OCI-LY1 (cell line): ENCODE results near the gene RNH1.

ENCODE experiments used
- H2AFZ ChIP-seq: fragments of 200-600 bp; sonication (generic), shearing (Covaris generic); 2 replicates; pipeline ENCODE4 v1.6.0; 2014; ENCODE audit warnings: antibody characterized with exemption, mild to moderate bottlenecking, low read length
- H3F3A ChIP-seq: fragments of 200-600 bp; sonication (generic), shearing (Covaris generic); 2 replicates; pipeline ENCODE4 v1.6.0; 2014; ENCODE audit warnings: mild to moderate bottlenecking, antibody characterized with exemption, low read length, moderate library complexity; ENCODE audit not compliant: insufficient read depth
- H3K27ac ChIP-seq: fragments of 200-600 bp; sonication (generic); 2 replicates; pipeline ENCODE4 v1.5.1; 2014; ENCODE audit warnings: low read length, mixed run types, mild to moderate bottlenecking, low read depth; ENCODE audit not compliant: poor library complexity, severe bottlenecking
- H3K27me3 ChIP-seq: fragments of 200-600 bp; sonication (generic); 2 replicates; pipeline ENCODE4 v1.6.0; 2014; ENCODE audit warnings: antibody characterized with exemption, mild to moderate bottlenecking, low read length, moderate library complexity; ENCODE audit not compliant: insufficient read depth
- H3K36me3 ChIP-seq: fragments of 200-600 bp; sonication (generic); 2 replicates; pipeline ENCODE4 v1.6.1; 2014; ENCODE audit warnings: mild to moderate bottlenecking, antibody characterized with exemption, low read length, moderate library complexity, mixed read lengths; ENCODE audit not compliant: insufficient read depth
- H3K4me1 ChIP-seq: fragments of 200-600 bp; sonication (generic); 2 replicates; pipeline ENCODE4 v1.5.1; 2014; ENCODE audit warnings: mild to moderate bottlenecking, low read length, moderate library complexity; ENCODE audit not compliant: insufficient read depth, severe bottlenecking
- H3K4me2 ChIP-seq: fragments of 200-600 bp; sonication (generic), shearing (Covaris generic); 2 replicates; pipeline ENCODE4 v1.6.1; 2014; ENCODE audit warnings: low read length
- H3K4me3 ChIP-seq: fragments of 200-600 bp; sonication (generic); 2 replicates; pipeline ENCODE4 v1.5.1; 2014; ENCODE audit warnings: low read length, low read depth, mild to moderate bottlenecking, mixed read lengths; ENCODE audit not compliant: poor library complexity, severe bottlenecking
- H3K79me2 ChIP-seq: fragments of 200-600 bp; shearing (Covaris generic); 2 replicates; pipeline ENCODE4 v1.6.1; 2016; ENCODE audit warnings: mixed run types, low read length, mixed read lengths; ENCODE audit not compliant: insufficient read depth
- H3K9ac ChIP-seq: fragments of 200-600 bp; sonication (generic), shearing (Covaris generic); 2 replicates; pipeline ENCODE4 v1.6.1; 2014; ENCODE audit warnings: mild to moderate bottlenecking, low read length, mixed read lengths
- H3K9me2 ChIP-seq: fragments of 200-600 bp; sonication (generic), shearing (Covaris generic); 2 replicates; pipeline ENCODE4 v1.6.1; 2014; ENCODE audit warnings: low read depth, mild to moderate bottlenecking, low read length, mixed read lengths
- H3K9me3 ChIP-seq: fragments of 200-600 bp; shearing (Covaris generic); 2 replicates; pipeline ENCODE4 v1.6.1; 2014; ENCODE audit warnings: low read length, mixed read lengths
- H4K20me1 ChIP-seq: fragments of 200-600 bp; sonication (generic), shearing (Covaris generic); 2 replicates; pipeline ENCODE4 v1.6.0; 2016; ENCODE audit warnings: mild to moderate bottlenecking, low read length; ENCODE audit not compliant: insufficient read depth
- CTCF ChIP-seq: fragments of 200-600 bp; sonication (generic), shearing (Covaris generic); IDR thresholded peaks from 2 replicates; pipeline ENCODE4 v1.5.1; 2017; ENCODE audit warnings: mild to moderate bottlenecking, antibody characterized with exemption, low read length, moderate library complexity, mixed read lengths
- EZH2 ChIP-seq: fragments of 200-600 bp; sonication (generic), shearing (Covaris generic); IDR thresholded peaks from 2 replicates; pipeline ENCODE4 v1.8.0; 2017; ENCODE audit warnings: borderline replicate concordance, mixed run types, mild to moderate bottlenecking, antibody characterized with exemption, low read length, moderate library complexity, mixed read lengths

The RNH1 gene

GRCh38 chr11:529728-530411 is 22.8 kb upstream of the RNH1 start:
- no peaks in the 10 kb centered on the region for H3K79me2 ChIP-seq
- H3K9ac ChIP-seq: no peak overlapping the region
- H3K36me3 ChIP-seq: peaks cover 16% of the 10 kb centered on the region
- no peaks in the 10 kb centered on the region for H3K9me2 ChIP-seq
- no peak overlapping the region for H3K4me2 ChIP-seq
- H4K20me1 ChIP-seq: no peaks in the 10 kb centered on the region
- peaks cover 6% of the 10 kb centered on the region for H3K4me1 ChIP-seq
- no peaks in the 10 kb centered on the region for H3F3A ChIP-seq
- TF ChIP-seq CTCF: no peak
- no peak for TF ChIP-seq EZH2
- no peaks in the 10 kb centered on the region for H3K9me3 ChIP-seq
- no peak overlapping the region for H3K4me3 ChIP-seq
- H2AFZ ChIP-seq: no peak overlapping the region
- no peak overlapping the region for H3K27ac ChIP-seq
- H3K27me3 ChIP-seq: no peaks in the 10 kb centered on the region

DNA sequence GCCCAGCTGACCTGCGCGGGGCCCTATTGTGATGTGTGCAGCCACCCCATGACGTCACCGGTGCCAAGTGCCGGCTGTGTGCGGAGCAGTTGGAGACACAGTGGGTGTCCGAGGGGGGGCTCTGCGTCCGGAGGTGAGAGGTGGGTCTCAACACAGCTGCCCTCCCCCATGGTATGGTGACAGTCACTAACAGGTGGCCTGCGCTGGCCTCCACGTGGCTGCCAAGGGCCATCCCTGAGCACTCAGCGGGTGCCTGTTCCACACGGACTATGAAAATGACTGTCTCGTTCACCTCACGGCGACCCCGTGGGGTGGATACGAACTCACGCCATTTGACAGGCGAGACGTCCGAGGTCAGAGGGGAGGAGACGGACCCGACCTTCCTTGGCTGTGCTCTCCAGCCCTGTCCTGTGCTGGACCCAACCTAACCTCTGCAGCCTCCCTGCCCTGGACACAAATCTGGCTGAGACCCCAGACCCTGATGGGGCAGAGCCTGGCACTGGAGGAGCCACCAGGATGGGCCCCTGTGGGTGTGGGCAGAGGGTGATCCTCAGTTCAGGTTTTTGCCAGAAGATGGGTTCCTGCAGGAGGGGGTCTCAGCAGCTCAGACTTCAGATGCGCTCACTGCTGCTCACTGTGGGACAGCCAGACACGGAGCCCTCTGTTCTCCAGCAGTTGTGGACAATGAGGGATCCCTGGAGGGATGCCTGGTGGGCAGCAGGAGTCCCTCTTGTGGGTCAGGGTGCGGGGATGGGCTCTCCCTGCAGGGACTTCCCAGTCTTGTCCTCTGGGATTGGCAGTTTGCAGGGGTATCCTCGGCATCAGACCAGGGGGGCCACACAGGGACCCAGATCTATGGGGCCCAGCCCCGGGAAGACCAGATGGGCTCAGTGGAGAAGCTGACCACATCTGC is 22.0 kb upstream of the RNH1 start:
- Histone ChIP-seq H3F3A (no peaks in the 10 kb centered on the region), H3K4me1 (peaks cover under 1% of the 10 kb centered on the region), H3K9ac (no peak overlapping the region), H2AFZ (no peak overlapping the region), H3K36me3 (peaks cover 16% of the 10 kb centered on the region), H3K27ac (no peak overlapping the region), H3K4me3 (no peak overlapping the region), H3K9me3 (no peaks in the 10 kb centered on the region), H4K20me1 (no peaks in the 10 kb centered on the region), H3K4me2 (no peak overlapping the region), H3K9me2 (no peaks in the 10 kb centered on the region), H3K27me3 (no peaks in the 10 kb centered on the region), H3K79me2 (no peaks in the 10 kb centered on the region)
- TF ChIP-seq EZH2 (no peak), CTCF (no peak)

DNA sequence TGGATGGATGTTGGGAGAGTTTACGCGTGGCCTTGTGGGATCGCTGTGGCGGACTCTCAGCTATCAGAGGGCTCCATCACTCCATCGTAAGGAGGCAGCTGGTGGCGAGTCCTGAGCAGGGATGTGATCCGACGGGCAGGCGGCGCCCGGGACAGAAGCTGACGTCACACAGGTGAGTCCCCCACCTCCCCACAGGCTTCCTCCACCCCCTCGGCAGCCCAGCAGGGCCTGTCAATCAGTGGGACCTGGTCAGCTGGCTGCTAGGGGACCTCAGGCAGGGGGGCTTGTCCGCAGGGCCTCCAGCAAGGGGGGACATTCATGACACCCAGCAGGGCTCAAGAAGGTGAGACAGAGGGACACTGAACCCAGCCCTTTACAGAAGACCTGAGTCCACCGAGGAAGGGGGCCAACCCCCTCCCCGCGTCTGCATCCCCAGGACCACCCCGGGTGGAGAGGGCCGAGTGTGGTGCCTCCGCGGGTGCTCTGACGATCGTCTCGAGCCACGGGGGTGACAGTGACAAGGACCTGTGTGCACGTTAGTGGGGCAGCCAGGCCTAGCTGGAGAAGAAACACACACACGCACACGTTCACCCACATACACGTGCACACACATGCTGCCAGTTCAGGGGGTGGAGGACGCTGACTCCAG is 21.2 kb upstream of the RNH1 start:
- no peaks in the 10 kb centered on the region for H3K27me3 ChIP-seq
- no peak overlapping the region for H3K27ac ChIP-seq
- no peaks in the 10 kb centered on the region for H3K9me3 ChIP-seq
- H3F3A ChIP-seq: no peaks in the 10 kb centered on the region
- no peaks in the 10 kb centered on the region for H3K9me2 ChIP-seq
- H3K79me2 ChIP-seq: no peaks in the 10 kb centered on the region
- H3K4me1 ChIP-seq: no peaks in the 10 kb centered on the region
- H3K36me3 ChIP-seq: peaks cover 16% of the 10 kb centered on the region
- TF ChIP-seq CTCF (no peak), EZH2 (no peak)
- H2AFZ ChIP-seq: no peak overlapping the region
- H3K9ac ChIP-seq: no peak overlapping the region
- H3K4me2 ChIP-seq: no peak overlapping the region
- H3K4me3 ChIP-seq: no peak overlapping the region
- no peaks in the 10 kb centered on the region for H4K20me1 ChIP-seq
